ENCODE data around the gene CCKAR. TPM values are rescaled to one million over a fixed set of nuclear protein-coding genes. Genes with fewer than 3 reads are reported as not detected.
A peak's percentile ranks its signal among the peaks of the same experiment; 100 is the strongest.

CCKAR gene
- total RNA-seq, 1 donor from 2014 or later: 13.7 TPM

DNA sequence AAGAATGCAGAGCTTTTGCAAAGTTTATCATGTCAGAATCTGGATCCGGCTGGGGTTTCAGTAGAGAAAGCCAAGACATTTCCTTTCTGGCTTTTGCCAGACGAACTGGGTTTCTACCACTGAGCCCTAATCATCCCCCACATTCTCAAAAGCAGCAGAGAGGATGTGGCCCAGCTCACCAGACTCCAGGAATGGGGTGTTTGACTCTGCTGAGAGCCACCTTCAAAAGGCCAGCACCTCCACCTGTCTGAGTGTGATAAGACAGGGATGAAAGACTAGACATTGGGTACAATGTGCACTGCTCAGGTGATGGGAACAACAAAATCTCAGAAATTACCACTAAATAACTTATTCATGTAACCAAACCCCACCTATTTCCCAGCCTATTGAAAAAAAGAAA lies 25.7 kb upstream of the CCKAR start:
- Mint-ChIP-seq H3K36me3 (no peaks in the 10 kb centered on the region), H3K27me3 (no peaks in the 10 kb centered on the region), H3K27ac (no peak overlapping the region), H3K9me3 (no peaks in the 10 kb centered on the region), H3K4me3 (no peak overlapping the region), H3K4me1 (ENCODE audit: unreplicated experiment) (no peaks in the 10 kb centered on the region)
- DNase-seq (ENCODE audit: extremely low spot score, unreplicated experiment): no peak
- TF ChIP-seq, protein P1, sequence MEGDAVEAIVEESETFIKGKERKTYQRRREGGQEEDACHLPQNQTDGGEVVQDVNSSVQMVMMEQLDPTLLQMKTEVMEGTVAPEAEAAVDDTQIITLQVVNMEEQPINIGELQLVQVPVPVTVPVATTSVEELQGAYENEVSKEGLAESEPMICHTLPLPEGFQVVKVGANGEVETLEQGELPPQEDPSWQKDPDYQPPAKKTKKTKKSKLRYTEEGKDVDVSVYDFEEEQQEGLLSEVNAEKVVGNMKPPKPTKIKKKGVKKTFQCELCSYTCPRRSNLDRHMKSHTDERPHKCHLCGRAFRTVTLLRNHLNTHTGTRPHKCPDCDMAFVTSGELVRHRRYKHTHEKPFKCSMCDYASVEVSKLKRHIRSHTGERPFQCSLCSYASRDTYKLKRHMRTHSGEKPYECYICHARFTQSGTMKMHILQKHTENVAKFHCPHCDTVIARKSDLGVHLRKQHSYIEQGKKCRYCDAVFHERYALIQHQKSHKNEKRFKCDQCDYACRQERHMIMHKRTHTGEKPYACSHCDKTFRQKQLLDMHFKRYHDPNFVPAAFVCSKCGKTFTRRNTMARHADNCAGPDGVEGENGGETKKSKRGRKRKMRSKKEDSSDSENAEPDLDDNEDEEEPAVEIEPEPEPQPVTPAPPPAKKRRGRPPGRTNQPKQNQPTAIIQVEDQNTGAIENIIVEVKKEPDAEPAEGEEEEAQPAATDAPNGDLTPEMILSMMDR (conservative IDR thresholded peaks at IDR 0.05): no peak

DNA sequence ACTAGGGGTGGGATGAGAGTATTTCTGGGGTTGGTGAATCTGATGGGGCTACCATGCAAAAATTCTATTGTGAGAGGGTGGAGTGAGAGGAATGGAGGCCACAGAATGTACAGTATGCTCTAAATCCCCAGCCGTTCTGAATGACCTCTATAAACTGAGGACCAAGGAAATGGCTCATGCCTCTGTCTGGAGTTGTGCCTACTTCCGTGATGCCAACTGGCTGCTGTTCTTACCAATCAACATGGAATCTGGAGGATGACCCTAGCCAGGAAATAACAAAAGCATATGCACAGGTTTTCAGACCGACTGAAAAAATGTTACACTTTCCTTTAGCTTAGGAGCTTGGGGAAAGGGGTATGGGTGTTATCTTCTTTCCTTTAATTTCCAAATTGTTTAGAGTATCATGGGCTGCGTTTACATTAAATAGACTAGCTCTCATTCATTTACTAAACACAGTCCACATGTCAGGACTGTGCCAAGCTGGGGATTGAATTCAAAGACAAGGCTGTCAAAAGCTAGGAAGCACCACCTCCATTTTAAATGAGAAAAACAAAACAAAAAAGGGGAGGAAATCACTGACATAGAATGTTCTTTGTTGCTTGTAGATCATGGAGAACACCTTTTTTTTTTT lies 20.2 kb upstream of the CCKAR start:
- DNase-seq (ENCODE audit: extremely low spot score, unreplicated experiment): peak; percentile 44
- no peaks in the 10 kb centered on the region for H3K36me3 Mint-ChIP-seq
- H3K27me3 Mint-ChIP-seq: no peaks in the 10 kb centered on the region
- H3K4me3 Mint-ChIP-seq: no peak overlapping the region
- TF ChIP-seq, protein P1 (conservative IDR thresholded peaks at IDR 0.05): no peak
- peak overlapping the region; percentile 35 for H3K27ac Mint-ChIP-seq
- H3K4me1 Mint-ChIP-seq (ENCODE audit: unreplicated experiment): peaks cover 14% of the 10 kb centered on the region
- no peaks in the 10 kb centered on the region for H3K9me3 Mint-ChIP-seq

DNA sequence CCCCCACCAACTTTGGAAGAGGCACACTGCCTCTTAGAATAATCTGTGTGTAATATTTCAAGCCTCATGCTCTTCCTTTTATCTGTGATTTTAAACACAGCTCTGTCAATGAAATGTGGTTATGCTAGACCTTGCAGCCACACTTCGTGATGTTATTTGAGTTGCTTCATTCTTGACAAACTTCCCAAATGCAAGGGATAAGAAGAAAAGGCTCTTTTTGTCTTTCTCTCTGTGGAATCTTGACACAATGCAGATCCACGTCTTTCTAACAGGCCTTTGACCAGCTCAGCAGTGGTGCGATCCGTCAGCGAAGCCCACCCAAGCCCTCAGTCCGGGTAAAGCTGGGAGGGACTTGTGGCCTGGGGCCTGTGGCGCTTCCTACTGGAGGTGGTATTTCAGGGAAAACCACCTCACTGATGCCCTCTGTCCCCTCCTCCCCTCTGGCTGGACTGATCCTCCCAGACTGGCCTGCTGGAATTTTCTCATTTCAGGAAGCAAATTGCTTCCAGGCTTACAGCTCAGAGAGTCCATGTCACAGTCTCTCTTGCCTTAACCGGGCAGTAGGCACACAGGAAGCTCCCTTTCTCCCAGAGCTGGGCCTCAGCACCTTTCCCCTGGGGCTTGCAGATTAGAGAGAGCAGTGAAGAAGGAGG lies 19.5 kb upstream of the CCKAR start:
- Mint-ChIP-seq H3K9me3 (no peaks in the 10 kb centered on the region), H3K27me3 (no peaks in the 10 kb centered on the region), H3K4me1 (ENCODE audit: unreplicated experiment) (peaks cover 14% of the 10 kb centered on the region), H3K36me3 (no peaks in the 10 kb centered on the region), H3K4me3 (no peak overlapping the region), H3K27ac (peak overlapping the region; percentile 35)
- TF ChIP-seq, protein P1 (conservative IDR thresholded peaks at IDR 0.05): no peak
- DNase-seq (ENCODE audit: extremely low spot score, unreplicated experiment): no peak

DNA sequence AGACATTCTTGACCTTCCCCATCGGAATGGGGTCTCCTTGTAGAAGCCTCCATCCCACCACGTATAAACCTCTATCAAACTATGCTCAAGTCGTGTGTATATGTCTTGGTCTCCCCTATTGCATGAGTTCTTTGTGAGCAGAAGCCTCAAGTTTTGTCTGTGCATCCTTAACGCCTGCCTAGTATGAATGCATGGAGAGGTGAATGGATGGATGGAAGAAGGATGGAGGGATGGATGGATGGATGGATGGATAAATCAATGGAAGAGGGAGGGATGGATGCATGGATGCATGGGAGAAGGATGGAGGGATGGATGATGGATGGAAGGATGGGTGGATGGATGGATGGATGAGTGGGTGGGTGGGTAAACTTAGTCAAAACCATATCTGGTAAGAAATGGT lies 17.0 kb upstream of the CCKAR start:
- no peaks in the 10 kb centered on the region for H3K36me3 Mint-ChIP-seq
- H3K27ac Mint-ChIP-seq: no peak overlapping the region
- H3K9me3 Mint-ChIP-seq: no peaks in the 10 kb centered on the region
- H3K4me1 Mint-ChIP-seq (ENCODE audit: unreplicated experiment): peaks cover 14% of the 10 kb centered on the region
- no peaks in the 10 kb centered on the region for H3K27me3 Mint-ChIP-seq
- TF ChIP-seq, protein P1 (conservative IDR thresholded peaks at IDR 0.05): no peak
- peak; percentile 1 for DNase-seq (ENCODE audit: extremely low spot score, unreplicated experiment)
- no peak overlapping the region for H3K4me3 Mint-ChIP-seq

DNA sequence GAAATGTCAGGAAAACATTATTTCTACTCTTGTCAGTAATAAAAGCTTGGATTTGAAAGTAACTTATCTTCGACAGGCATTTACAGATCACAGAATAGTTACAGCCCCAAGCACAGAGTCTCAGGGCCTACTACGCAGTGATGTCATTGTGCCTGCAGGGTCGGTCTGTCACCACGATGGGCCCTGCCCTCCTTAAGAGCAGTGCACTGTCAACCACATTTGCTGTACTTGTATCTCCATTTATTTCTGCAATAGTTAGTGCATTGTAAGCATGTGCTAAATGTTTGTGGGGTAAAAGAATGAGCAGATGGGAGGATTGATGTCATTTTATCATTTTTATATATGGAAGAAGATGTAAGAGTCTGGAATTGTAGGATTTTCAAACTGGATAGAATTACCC lies 13.6 kb upstream of the CCKAR start:
- TF ChIP-seq, protein P1 (conservative IDR thresholded peaks at IDR 0.05): no peak
- no peaks in the 10 kb centered on the region for H3K4me1 Mint-ChIP-seq (ENCODE audit: unreplicated experiment)
- DNase-seq (ENCODE audit: extremely low spot score, unreplicated experiment): no peak
- H3K27ac Mint-ChIP-seq: no peak overlapping the region
- H3K9me3 Mint-ChIP-seq: no peaks in the 10 kb centered on the region
- H3K36me3 Mint-ChIP-seq: no peaks in the 10 kb centered on the region
- H3K4me3 Mint-ChIP-seq: no peak overlapping the region
- H3K27me3 Mint-ChIP-seq: no peaks in the 10 kb centered on the region
